HG03097 (cell line): Measurements from ENCODE around the gene VWCE.

ENCODE experiments used
- ATAC-seq: cut with Tn5 transposase; IDR thresholded peaks from one replicate; pipeline ENCODE4 v1.9.1; 2021; ENCODE audit not compliant: unreplicated experiment, low FRiP score

The VWCE gene

DNA sequence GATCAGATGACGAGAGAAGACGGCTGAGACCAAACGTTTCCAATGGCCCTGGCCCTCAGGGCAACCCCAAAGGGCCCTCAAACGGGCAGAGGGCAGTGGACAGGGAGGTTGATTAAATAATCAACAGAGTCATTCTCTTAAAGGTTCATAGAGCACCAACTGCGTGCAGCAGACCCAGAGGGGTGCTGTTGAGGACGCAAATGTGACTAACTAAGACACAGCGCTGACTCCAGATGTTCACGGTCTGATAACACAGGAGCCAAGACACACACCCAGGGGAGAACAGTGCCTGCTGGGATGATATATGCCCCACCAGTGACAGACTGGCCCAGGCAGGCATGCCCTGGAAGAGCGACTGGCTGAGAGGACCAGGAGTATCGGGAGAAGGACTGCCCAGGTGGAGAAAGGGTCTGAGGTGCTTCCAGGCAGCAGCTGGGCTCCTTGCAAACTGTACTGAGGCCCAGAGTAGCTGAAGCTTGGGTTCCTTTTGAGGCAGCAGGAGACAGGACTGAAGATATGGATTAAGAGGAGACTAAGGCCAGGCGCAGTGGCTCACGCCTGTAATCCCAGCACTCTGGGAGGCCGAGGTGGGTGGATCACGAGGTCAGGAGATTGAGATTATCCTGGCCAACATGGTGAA, 7.7 kb downstream of the VWCE start:
- no peak for ATAC-seq

DNA sequence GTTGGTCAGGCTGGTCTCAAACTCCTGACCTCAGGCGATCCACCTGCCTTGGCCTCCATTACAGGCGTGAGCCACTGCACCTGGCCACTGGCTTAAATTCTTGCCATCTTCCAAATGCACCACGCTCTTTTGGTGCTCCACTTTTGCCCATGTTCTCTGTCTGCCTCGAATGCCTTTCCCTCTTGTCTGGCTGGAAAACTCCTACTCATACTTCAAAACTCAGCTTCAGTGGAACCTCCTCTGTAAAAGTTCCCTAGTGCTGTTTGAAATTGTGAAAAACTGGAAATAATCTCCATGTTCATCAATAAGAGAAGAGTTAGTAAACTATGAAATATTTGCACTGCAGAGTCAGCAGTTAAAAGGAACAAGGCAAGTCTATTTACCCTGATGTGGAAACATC, 11.5 kb downstream of the VWCE start:
- ATAC-seq = no peak

- no peak for ATAC-seq
Observed at GRCh38 chr11:61281581-61282250, 13.4 kb downstream of the VWCE start.

GRCh38 chr11:61280883-61281580, 14.1 kb downstream of the VWCE start:
- ATAC-seq = no peak

GRCh38 chr11:61279934-61280659, 15.0 kb downstream of the VWCE start:
- no peak for ATAC-seq

DNA sequence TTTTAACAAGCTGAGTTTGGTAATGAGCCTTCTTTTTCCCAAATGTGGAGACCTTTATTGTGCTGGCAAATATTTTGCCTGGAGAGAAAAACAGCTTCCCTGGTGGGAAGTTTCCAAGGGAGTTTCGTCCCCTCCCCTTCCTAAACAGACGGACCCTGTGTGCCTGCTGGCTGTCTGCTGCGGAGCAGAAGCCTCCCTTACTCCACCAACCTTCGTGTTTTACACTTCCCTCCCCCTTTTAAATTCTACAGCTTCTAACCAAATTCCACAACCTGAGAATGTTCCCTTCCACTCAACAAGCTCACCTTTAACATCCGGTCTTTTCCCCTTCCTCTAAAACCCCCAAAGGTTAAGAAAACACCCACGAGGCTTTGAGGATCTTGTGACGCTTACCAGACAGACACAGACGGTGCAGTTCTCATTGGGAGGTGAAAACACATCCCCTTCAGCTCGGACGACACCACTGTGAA, 17.1 kb downstream of the VWCE start:
- no peak for ATAC-seq

- no peak for ATAC-seq
Observed at GRCh38 chr11:61277186-61278000, 17.7 kb downstream of the VWCE start.

DNA sequence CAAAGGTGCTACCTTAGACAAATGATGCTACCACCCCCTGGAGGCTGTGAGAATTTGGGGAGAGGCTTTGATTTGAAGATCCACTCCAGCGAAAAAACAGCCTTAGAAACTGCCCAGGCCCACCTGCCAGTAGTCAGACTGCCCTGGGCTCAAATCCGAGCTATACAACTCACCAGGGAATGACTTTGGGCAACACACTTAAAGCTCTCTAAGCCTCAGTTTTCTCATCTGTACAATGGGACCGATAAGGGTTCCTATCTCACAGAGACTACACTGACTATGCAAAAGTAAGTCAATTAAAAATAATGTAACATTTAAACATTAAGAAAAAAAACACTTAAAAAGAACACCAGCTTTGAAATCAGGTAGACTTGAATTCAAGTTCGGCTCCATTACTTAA, 19.9 kb downstream of the VWCE start:
- ATAC-seq = no peak

DNA sequence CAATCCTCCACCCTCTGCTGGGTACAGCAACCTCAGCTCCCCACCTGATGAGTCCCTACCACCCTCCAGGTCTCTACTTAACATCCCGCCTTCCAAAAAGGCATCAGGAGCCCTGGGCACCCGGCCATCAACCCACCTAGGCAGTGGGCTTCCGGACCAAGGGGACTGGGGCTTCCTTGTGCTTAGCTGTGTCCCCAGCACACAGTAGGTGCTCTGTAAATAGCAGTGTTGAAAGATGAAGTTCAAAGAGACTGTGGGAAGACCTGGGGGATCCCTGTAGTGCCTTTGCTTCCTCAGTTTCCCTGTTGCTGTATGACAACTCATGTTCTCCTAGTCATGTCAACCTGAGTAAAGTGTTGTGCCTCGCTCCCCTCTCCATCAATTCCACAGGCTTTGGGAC, 21.0 kb downstream of the VWCE start:
- no peak for ATAC-seq

- ATAC-seq = no peak
Observed at GRCh38 chr11:61273178-61274078, 21.7 kb downstream of the VWCE start.

- ATAC-seq = no peak
Observed at GRCh38 chr11:61272731-61273130, 22.4 kb downstream of the VWCE start.

DNA sequence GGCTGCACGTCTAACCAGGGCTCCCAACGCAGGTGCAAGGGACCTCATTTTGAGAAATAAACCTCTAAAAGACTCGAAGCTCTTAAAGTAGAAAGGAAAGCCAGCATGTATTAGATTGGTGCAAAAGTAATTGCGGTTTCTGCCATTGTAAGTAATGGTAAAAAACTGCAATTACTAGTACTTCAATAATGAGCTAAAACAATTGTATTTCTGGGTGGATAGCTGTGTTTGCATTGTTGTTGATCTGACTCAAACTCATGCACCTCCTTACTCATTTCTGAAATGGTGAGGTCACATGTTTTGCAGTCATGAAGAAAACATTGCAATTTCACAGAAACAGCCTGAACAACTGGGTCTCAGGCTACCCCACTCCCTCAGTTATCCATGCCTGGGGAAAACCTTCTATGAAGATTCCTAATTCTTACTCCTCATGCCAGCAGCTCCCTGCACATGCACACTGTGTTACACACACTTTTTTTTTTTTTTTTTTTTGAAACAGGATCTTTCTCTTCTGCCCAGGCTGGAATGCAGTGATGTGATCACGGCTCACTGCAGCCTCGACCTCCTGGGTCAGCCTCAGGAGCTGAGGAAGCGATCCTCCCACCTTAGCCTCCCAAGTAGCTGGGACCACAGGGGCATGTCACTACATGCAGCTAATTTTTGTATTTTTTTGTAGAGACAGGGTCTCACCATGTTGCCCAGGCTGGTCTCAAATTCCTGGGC, 24.6 kb downstream of the VWCE start:
- ATAC-seq = no peak

GRCh38 chr11:61268588-61269250, 26.4 kb downstream of the VWCE start:
- ATAC-seq = no peak

GRCh38 chr11:61267437-61267841, 27.7 kb downstream of the VWCE start:
- ATAC-seq = no peak

GRCh38 chr11:61266602-61267001, 28.5 kb downstream of the VWCE start:
- no peak for ATAC-seq

DNA sequence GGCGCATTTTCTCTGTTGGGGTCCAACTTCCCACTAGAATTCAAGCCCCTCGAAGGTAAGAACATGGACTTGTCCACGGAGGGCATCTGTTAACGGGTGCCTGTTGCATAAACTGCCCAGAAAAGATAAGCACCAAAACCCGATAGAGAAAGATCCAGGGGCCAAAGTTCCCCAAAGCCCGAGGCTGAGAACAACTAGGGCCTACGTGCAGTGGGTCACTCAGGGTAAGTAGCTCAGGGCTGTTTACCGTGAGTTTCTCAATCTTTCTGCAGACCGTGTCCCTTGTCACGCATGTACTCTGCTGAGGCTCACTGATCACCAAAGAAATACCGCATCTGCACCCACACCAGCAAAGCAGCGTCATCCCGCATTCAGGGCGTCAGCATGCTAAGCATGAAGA, 29.8 kb downstream of the VWCE start:
- ATAC-seq = no peak

GRCh38 chr11:61264795-61265194, 30.3 kb downstream of the VWCE start:
- no peak for ATAC-seq

DNA sequence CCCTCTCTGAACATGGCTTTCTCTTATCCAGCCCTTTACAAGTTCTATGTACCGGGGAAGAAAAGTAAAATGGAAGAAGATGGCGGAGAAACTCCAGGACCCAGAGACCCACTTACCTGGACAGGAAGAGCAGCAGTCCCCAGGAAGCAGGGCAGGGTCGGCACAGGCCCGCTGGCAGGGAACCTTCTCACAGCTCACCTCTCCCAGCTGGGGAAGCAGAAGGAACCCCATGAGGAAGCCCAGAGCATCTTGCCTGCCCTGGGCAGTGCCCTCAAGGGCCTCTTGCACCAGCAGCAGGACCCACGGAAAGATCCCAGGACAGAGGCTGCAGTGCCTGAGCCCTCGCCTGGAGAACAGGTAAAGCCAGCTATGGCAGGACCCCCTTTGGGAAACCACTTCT, 30.7 kb downstream of the VWCE start:
- ATAC-seq = no peak
